SK-N-DZ (cell line): ENCODE data around the gene NBPF4. TPM values are rescaled to one million over a fixed set of nuclear protein-coding genes. Genes with fewer than 3 reads are reported as not detected.
"Not testable (repeated sequence)": the region's sequence is repeated elsewhere in the genome, so short reads cannot be mapped to it uniquely, and the experiment has no call there.

ENCODE experiments used
- DNase-seq: peaks from one replicate; pipeline ENCODE4 v3.0.0-alpha.2; 2015; ENCODE audit warnings: low spot score
- polyA plus RNA-seq, 2 experiments: library from polyadenylated mRNA; depleted of rRNA; stranded (reverse); fragments of >200 nt; gene quantifications; 2 replicates each; pipeline ENCODE4 v1.2.3, GENCODE V29; 2014

NBPF4 gene
- polyA plus RNA-seq (2014; cell fraction: cytosol; rRNA removed) = 0.19 TPM in 1 of 2 replicates, not detected in the other
- polyA plus RNA-seq (2014; cell fraction: nucleus; rRNA removed) = not detected in 2 replicates

- DNase-seq = not testable (repeated sequence)
These were observed at the start of gene NBPF4 for GRCh38 chr1:108243976-108244375. TSS of gene NBPF4 (minus strand) at chr1:108244076. CDS start at chr1:108243761, 315 bp downstream.

- DNase-seq = not testable (repeated sequence)
These were observed 38.8 kb upstream of the NBPF4 start for GRCh38 chr1:108282528-108283257.

- not testable (repeated sequence) for DNase-seq
These were observed 28.8 kb upstream of the NBPF4 start for GRCh38 chr1:108272485-108273327.

GRCh38 chr1:108267097-108267496 lies 23.2 kb upstream of the NBPF4 start:
- DNase-seq = not testable (repeated sequence)

- DNase-seq = not testable (repeated sequence)
These were observed 18.1 kb upstream of the NBPF4 start for GRCh38 chr1:108261967-108262366.

GRCh38 chr1:108261519-108261918 lies 17.6 kb upstream of the NBPF4 start:
- DNase-seq = not testable (repeated sequence)

- DNase-seq = not testable (repeated sequence)
These were observed 16.8 kb upstream of the NBPF4 start for GRCh38 chr1:108260578-108261259.

- not testable (repeated sequence) for DNase-seq
These were observed 11.6 kb upstream of the NBPF4 start for GRCh38 chr1:108255426-108255825.

GRCh38 chr1:108239426-108239825 lies 4.5 kb downstream of the NBPF4 start:
- DNase-seq = not testable (repeated sequence)

- not testable (repeated sequence) for DNase-seq
These were observed 8.6 kb downstream of the NBPF4 start for GRCh38 chr1:108235308-108235707.

GRCh38 chr1:108232183-108232582 lies 11.7 kb downstream of the NBPF4 start:
- DNase-seq = not testable (repeated sequence)

- DNase-seq = not testable (repeated sequence)
These were observed 13.9 kb downstream of the NBPF4 start for GRCh38 chr1:108229976-108230375.

GRCh38 chr1:108227772-108228171 lies 16.1 kb downstream of the NBPF4 start:
- DNase-seq = not testable (repeated sequence)

GRCh38 chr1:108226855-108227254 lies 17.0 kb downstream of the NBPF4 start:
- DNase-seq = not testable (repeated sequence)

- DNase-seq = not testable (repeated sequence)
These were observed 20.6 kb downstream of the NBPF4 start for GRCh38 chr1:108223226-108223625.

- not testable (repeated sequence) for DNase-seq
These were observed 26.2 kb downstream of the NBPF4 start for GRCh38 chr1:108217515-108218174.

- DNase-seq = not testable (repeated sequence)
These were observed 26.9 kb downstream of the NBPF4 start for GRCh38 chr1:108217007-108217406.

GRCh38 chr1:108216028-108216890 lies 27.6 kb downstream of the NBPF4 start:
- not testable (repeated sequence) for DNase-seq

GRCh38 chr1:108214641-108215465 lies 29.0 kb downstream of the NBPF4 start:
- not testable (repeated sequence) for DNase-seq
